HepG2 (cell line): Measurements from ENCODE around the gene PPARA. TPM values are rescaled to one million over a fixed set of nuclear protein-coding genes. Genes with fewer than 3 reads are reported as not detected.

Experiments used
- ATAC-seq: fragments of 200-7000 bp; cut with Tn5 transposase; 3 replicates; pipeline ENCODE4 v1.9.1; 2020; ENCODE audit warnings: mild to moderate bottlenecking, moderate library complexity
- BruUV-seq: library from RNA; stranded (reverse); fragments of 400-500 nt; replicated peaks from 2 replicates; lab custom pipeline; 2021; lab: Mats Ljungman, UMichigan
- CTCF ChIA-PET: fragments of 300-600 bp; formaldehyde crosslinking; extraction: SDS; loops from one replicate; lab custom pipeline; 2021; ENCODE audit warnings: low total read pairs, inconsistent platforms, low intra/inter-chr PET ratio; lab: Yijun Ruan, JAX
- POLR2A ChIA-PET: fragments of 350-600 bp; sonication (Branson Sonifier 250); formaldehyde crosslinking; loops from one replicate; lab custom pipeline; 2020; ENCODE audit warnings: antibody characterized with exemption, inconsistent platforms; lab: Yijun Ruan, JAX
- DNase-seq: peaks from one replicate; pipeline ENCODE4 v3.0.0-alpha.2; 2015; ENCODE audit warnings: low spot score
- FAIRE-seq: peaks from 3 replicates; lab custom pipeline; 2011; peaks lifted over from hg19 to GRCh38; lab: Jason Lieb, UNC
- H2AFZ ChIP-seq: one replicate; pipeline ENCODE4 v1.6.1; 2011; ENCODE audit warnings: low read length, inconsistent platforms
- H3K27ac ChIP-seq: fragments of 300-600 bp; 3 replicates; pipeline ENCODE4 v1.8.0; 2011; ENCODE audit warnings: mixed run types, mild to moderate bottlenecking, mixed read lengths, low read length, inconsistent platforms; ENCODE audit not compliant: insufficient read depth; ENCODE audit errors: extremely low read length
- H3K27me3 ChIP-seq, 2 experiments: fragments of 200-600 bp in 1 of 2; 2 replicates in 1 of 2; 3 replicates in 1 of 2; pipeline versions ENCODE4 v1.6.0 to v1.8.0; 2011; ENCODE audit warnings: low read length in 2 of 2, mild to moderate bottlenecking in 2 of 2, moderate library complexity in 2 of 2, inconsistent platforms in 1 of 2; ENCODE audit not compliant: insufficient read depth in 2 of 2, control insufficient read depth in 1 of 2
- H3K36me3 ChIP-seq, 2 experiments: fragments of 200-600 bp in 1 of 2; replicated peaks in 1 of 2; 2 replicates in 1 of 2; 3 replicates in 1 of 2; pipeline versions ENCODE4 v1.5.1 to v1.8.0; 2011; ENCODE audit warnings: low read length in 2 of 2, inconsistent platforms in 1 of 2; ENCODE audit not compliant: insufficient read depth in 2 of 2, control insufficient read depth in 1 of 2
- H3K4me1 ChIP-seq: 2 replicates; pipeline ENCODE4 v1.5.1; 2012; ENCODE audit warnings: low read length, inconsistent platforms; ENCODE audit not compliant: insufficient read depth
- H3K4me2 ChIP-seq: 2 replicates; pipeline ENCODE4 v1.6.0; 2011; ENCODE audit warnings: low read depth, low read length, inconsistent platforms
- H3K4me3 ChIP-seq, 3 experiments: fragments of 200-600 bp in 1 of 3; sonication (generic), shearing (Covaris generic) in 1 of 3; replicated peaks in 1 of 3; 2 replicates each; pipeline ENCODE4 v1.5.1; 2011 to 2016; ENCODE audit warnings: low read length in 3 of 3, inconsistent platforms in 2 of 3, low read depth in 2 of 3, mild to moderate bottlenecking in 2 of 3, control low read depth in 1 of 3, mixed read lengths in 1 of 3; ENCODE audit not compliant: insufficient read depth in 1 of 3
- H3K79me2 ChIP-seq: one replicate; pipeline ENCODE4 v1.6.1; 2011; ENCODE audit warnings: low read length, inconsistent platforms; ENCODE audit not compliant: insufficient read depth
- H3K9ac ChIP-seq: 2 replicates; pipeline ENCODE4 v1.6.0; 2011; ENCODE audit warnings: mild to moderate bottlenecking, low read depth, low read length, inconsistent platforms; ENCODE audit not compliant: insufficient read depth
- H3K9me3 ChIP-seq: 2 replicates; pipeline ENCODE4 v1.5.1; 2012; ENCODE audit warnings: mild to moderate bottlenecking, low read length
- H4K20me1 ChIP-seq: 2 replicates; pipeline ENCODE4 v1.6.0; 2011; ENCODE audit warnings: inconsistent platforms, mild to moderate bottlenecking, low read length, moderate library complexity; ENCODE audit not compliant: insufficient read depth
- CERS6 ChIP-seq: sonication (generic); formaldehyde crosslinking; IDR thresholded peaks from 2 replicates; pipeline ENCODE4 v1.5.0; 2020; ENCODE audit warnings: missing genetic modification reagents
- HHEX ChIP-seq: IDR thresholded peaks from 2 replicates; pipeline ENCODE4 v1.6.1; 2016; ENCODE audit warnings: control low read depth
- MAFG ChIP-seq: sonication (generic); formaldehyde crosslinking; IDR thresholded peaks from 2 replicates; pipeline ENCODE4 v1.5.1; 2020; ENCODE audit warnings: mild to moderate bottlenecking, missing genetic modification reagents
- MTA1 ChIP-seq: sonication (generic); formaldehyde crosslinking; IDR thresholded peaks from 2 replicates; pipeline ENCODE4 v1.4.0; 2020; ENCODE audit warnings: missing genetic modification reagents, mild to moderate bottlenecking, borderline replicate concordance
- MXD4 ChIP-seq: IDR thresholded peaks from 2 replicates; pipeline ENCODE4 v1.6.1; 2016; ENCODE audit warnings: mild to moderate bottlenecking, missing biosample characterization, missing genetic modification reagents
- MYNN ChIP-seq: sonication (generic); formaldehyde crosslinking; IDR thresholded peaks from 2 replicates; pipeline ENCODE4 v1.4.0; 2020; ENCODE audit warnings: mild to moderate bottlenecking, low read depth, missing genetic modification reagents
- NFIB ChIP-seq: sonication (generic); formaldehyde crosslinking; IDR thresholded peaks from 2 replicates; pipeline ENCODE4 v1.9.0; 2021; ENCODE audit warnings: missing genetic modification reagents, mild to moderate bottlenecking, borderline replicate concordance
- SIX4 ChIP-seq: sonication (generic); formaldehyde crosslinking; IDR thresholded peaks from 2 replicates; pipeline ENCODE4 v1.4.0; 2020; ENCODE audit warnings: missing genetic modification reagents
- U2AF1 ChIP-seq: fragments of 200-400 bp; formaldehyde crosslinking; optimal IDR thresholded peaks from 2 replicates; pipeline ENCODE3; 2017; ENCODE audit warnings: mild to moderate bottlenecking, low read depth, low read length
- ZNF281 ChIP-seq: sonication (generic); formaldehyde crosslinking; IDR thresholded peaks from 2 replicates; pipeline ENCODE4 v1.4.0; 2020; ENCODE audit warnings: missing genetic modification reagents, borderline replicate concordance
- ZNF331 ChIP-seq: sonication (generic); formaldehyde crosslinking; IDR thresholded peaks from 2 replicates; pipeline ENCODE4 v1.4.0; 2020; ENCODE audit warnings: missing genetic modification reagents
- ZNF576 ChIP-seq: sonication (generic); formaldehyde crosslinking; IDR thresholded peaks from 2 replicates; pipeline ENCODE4 v1.4.0; 2020; ENCODE audit warnings: mild to moderate bottlenecking, missing genetic modification reagents
- ZNF687 ChIP-seq: sonication (generic); formaldehyde crosslinking; IDR thresholded peaks from 2 replicates; pipeline ENCODE4 v1.5.1; 2020; ENCODE audit warnings: mild to moderate bottlenecking, missing genetic modification reagents, moderate library complexity
- ZNF878 ChIP-seq: sonication (generic); formaldehyde crosslinking; IDR thresholded peaks from 2 replicates; pipeline ENCODE4 v1.8.1; 2023; ENCODE audit warnings: mild to moderate bottlenecking, missing genetic modification reagents, moderate library complexity
- ZNF879 ChIP-seq: sonication (generic); formaldehyde crosslinking; IDR thresholded peaks from 2 replicates; pipeline ENCODE4 v1.8.1; 2023; ENCODE audit warnings: missing genetic modification reagents
- WGBS: methylation state at CpG from one replicate; pipeline ENCODE4 v1.1.6; 2017; ENCODE audit warnings: low lambda C conversion rate; 5-methylcytosine and 5-hydroxymethylcytosine counted together
- in situ Hi-C: cut with HindIII; loops from 2 replicates; pipeline ENCODE4 v1.10.0; 2017; ENCODE audit warnings: low pct_unique_long_range_greater_than_20kb; ENCODE audit not compliant: extremely low pct_ligation_motif_present
- intact Hi-C: fragments of 100-400 bp; cut with micrococcal nuclease; formaldehyde crosslinking; loops from one replicate; pipeline ENCODE4 v1.10.0; 2022; ENCODE audit not compliant: unreplicated experiment
- polyA plus RNA-seq, 8 experiments: library from polyadenylated mRNA; depleted of rRNA in 3 of 8; stranded (reverse) in 7 of 8; unstranded in 1 of 8; fragments of >200 nt; fragmentation: Illumina TruSeq in 4 of 8; extraction: Trizol in 4 of 8; gene quantifications; 2 replicates each; pipeline versions ENCODE4 v1.2.1 to v1.2.3, GENCODE V29; 2011 to 2016; ENCODE audit warnings: low read depth in 4 of 8, missing spikeins in 1 of 8, mixed read lengths in 1 of 8; ENCODE audit not compliant: insufficient read depth in 1 of 8
- total RNA-seq, 5 experiments: library from RNA; depleted of rRNA; stranded (reverse); fragments of >200 nt; fragmentation: Illumina TruSeq; extraction: Trizol; gene quantifications; 2 replicates each; pipeline ENCODE4 v1.2.3, GENCODE V29; 2016; ENCODE audit warnings: low read depth in 1 of 5

The PPARA gene
- total and polyA plus RNA-seq, 2 of the 13 experiments (the other 11 are each of a cell fraction or from before 2014, with no cell fraction given), result 18.2 to 24.7 TPM

- no peak for TF ChIP-seq ZNF281 (CRISPR knock-in tag)
- TF ChIP-seq ZNF331 (CRISPR knock-in tag), result no peak
- no peak for TF ChIP-seq MTA1 (CRISPR knock-in tag)
- TF ChIP-seq ZNF879 (CRISPR knock-in tag), result no peak
- no peak for TF ChIP-seq NFIB
- TF ChIP-seq ZNF878, result no peak
- TF ChIP-seq SIX4 (CRISPR knock-in tag), result no peak
- TF ChIP-seq MXD4 (CRISPR knock-in tag), result no peak
These were observed 109.0 kb downstream of the PPARA start (continued) for GRCh38 chr22:46259374-46259773.

- Histone ChIP-seq H3K79me2 (no peaks in the 10 kb centered on the region), H3K27me3 (no peaks in the 10 kb centered on the region), H2AFZ (no peak overlapping the region), H3K9ac (no peak overlapping the region), H3K4me2 (no peak overlapping the region), H3K27ac (no peak overlapping the region), H3K36me3 (no peaks in the 10 kb centered on the region), H4K20me1 (no peaks in the 10 kb centered on the region), H3K4me3 (no peak overlapping the region), H3K4me1 (peaks cover 33% of the 10 kb centered on the region), H3K9me3 (no peaks in the 10 kb centered on the region)
- in situ Hi-C loops (no loop called here), intact Hi-C loops (no loop called here)
- FAIRE-seq (no peak), ATAC-seq (no peak; the same call in 2 of the 3 replicates), DNase-seq (no peak)
- POLR2A ChIA-PET, result interaction anchor here (2.0 kb wide), 1 partner anchor 10 kb away, joined by 6 read pairs; the partner anchor contains the start of gene CDPF1
- CTCF ChIA-PET, result no interaction called here
- no TSS peak for BruUV-seq
- WGBS, result 35% methylated on average over 4 of the region's 6 CpGs
- TF ChIP-seq U2AF1 (no peak), HHEX (CRISPR knock-in tag) (no peak), MAFG (CRISPR knock-in tag) (no peak), ZNF576 (CRISPR knock-in tag) (no peak), MYNN (no peak), ZNF687 (CRISPR knock-in tag) (no peak), CERS6 (no peak)
These were observed 109.7 kb downstream of the PPARA start for GRCh38 chr22:46260038-46260437.
